Esophagus squamous epithelium (tissue), 4 donors: ENCODE measurements around the gene TMEM74B.

ENCODE experiments used
- POLR2A ChIP-seq, 4 donors: fragments of 450-650 bp; IDR thresholded peaks; one replicate each; pipeline ENCODE4 v1.6.1; 2017; ENCODE audit warnings: antibody characterized with exemption in 4 of 4, mild to moderate bottlenecking in 4 of 4, moderate library complexity in 3 of 4
- TF ChIP-seq, protein P1 (sequence below), 6 experiments: fragments of 450-650 bp in 4 of 6; fragments of 200-600 bp in 2 of 6; sonication (generic) in 2 of 6; IDR thresholded peaks; one replicate each; pipeline ENCODE4 v1.5.1; 2016 to 2019; ENCODE audit warnings: antibody characterized with exemption in 6 of 6, mild to moderate bottlenecking in 4 of 6, moderate library complexity in 4 of 6

DNA sequence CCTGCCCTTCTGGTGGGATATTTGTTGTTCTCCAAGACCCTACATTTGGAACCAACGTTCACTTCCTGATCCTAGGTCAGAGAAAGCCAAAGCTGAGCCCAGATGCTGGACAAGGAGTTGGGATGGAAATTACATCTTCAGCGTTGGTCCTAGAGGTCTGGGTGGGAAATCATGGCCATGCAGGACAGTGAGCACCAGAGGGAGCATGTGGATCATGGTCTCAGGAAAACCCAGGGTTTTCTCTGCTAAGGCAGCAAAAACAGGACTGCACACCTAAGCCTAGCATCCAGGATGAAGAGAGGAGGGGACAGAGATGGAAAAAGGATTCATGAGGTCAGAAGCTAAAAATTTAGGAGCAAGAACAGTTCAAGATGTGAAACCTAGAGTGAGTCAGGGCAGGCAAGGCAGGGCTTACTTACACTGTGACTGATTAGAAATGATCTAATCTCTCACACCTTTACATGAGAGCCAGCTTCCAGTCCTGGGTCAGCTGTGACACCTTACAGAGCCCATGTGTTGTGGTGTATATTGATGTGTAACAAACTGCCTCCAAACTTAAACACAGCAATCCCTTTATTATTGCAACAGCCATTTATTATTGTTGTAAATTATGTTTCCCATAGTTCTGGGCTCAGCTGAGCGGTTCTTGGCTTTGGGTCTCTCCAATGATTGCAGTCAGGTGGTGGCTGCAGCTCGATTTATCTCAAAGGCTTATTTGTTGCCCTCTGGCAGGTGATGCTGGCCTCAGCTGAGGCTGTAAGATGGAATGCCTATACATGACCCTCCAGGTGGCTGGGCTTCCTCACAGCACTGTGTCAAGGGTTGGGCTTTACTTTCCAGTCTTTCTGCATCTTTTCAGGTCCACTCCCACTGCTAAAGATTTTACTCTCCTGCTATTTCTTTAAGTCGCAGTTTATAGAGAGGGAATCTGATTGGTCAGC, 24.9 kb upstream of the TMEM74B start:
- TF ChIP-seq, protein P1, sequence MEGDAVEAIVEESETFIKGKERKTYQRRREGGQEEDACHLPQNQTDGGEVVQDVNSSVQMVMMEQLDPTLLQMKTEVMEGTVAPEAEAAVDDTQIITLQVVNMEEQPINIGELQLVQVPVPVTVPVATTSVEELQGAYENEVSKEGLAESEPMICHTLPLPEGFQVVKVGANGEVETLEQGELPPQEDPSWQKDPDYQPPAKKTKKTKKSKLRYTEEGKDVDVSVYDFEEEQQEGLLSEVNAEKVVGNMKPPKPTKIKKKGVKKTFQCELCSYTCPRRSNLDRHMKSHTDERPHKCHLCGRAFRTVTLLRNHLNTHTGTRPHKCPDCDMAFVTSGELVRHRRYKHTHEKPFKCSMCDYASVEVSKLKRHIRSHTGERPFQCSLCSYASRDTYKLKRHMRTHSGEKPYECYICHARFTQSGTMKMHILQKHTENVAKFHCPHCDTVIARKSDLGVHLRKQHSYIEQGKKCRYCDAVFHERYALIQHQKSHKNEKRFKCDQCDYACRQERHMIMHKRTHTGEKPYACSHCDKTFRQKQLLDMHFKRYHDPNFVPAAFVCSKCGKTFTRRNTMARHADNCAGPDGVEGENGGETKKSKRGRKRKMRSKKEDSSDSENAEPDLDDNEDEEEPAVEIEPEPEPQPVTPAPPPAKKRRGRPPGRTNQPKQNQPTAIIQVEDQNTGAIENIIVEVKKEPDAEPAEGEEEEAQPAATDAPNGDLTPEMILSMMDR (IDR thresholded peaks at IDR 0.05), result no peak
- TF ChIP-seq POLR2A (IDR thresholded peaks at IDR 0.05), result no peak
